Stromal cell of bone marrow (primary cell): ENCODE results near the gene EDRF1.
A peak's percentile ranks its signal among the peaks of the same experiment; 100 is the strongest.
"Not testable (repeated sequence)": the region's sequence is repeated elsewhere in the genome, so short reads cannot be mapped to it uniquely, and the experiment has no call there.

ENCODE experiments used
- DNase-seq: peaks from one replicate; pipeline ENCODE4 v3.0.0-alpha.2; 2012; ENCODE audit warnings: low read depth

The EDRF1 gene, protein sequence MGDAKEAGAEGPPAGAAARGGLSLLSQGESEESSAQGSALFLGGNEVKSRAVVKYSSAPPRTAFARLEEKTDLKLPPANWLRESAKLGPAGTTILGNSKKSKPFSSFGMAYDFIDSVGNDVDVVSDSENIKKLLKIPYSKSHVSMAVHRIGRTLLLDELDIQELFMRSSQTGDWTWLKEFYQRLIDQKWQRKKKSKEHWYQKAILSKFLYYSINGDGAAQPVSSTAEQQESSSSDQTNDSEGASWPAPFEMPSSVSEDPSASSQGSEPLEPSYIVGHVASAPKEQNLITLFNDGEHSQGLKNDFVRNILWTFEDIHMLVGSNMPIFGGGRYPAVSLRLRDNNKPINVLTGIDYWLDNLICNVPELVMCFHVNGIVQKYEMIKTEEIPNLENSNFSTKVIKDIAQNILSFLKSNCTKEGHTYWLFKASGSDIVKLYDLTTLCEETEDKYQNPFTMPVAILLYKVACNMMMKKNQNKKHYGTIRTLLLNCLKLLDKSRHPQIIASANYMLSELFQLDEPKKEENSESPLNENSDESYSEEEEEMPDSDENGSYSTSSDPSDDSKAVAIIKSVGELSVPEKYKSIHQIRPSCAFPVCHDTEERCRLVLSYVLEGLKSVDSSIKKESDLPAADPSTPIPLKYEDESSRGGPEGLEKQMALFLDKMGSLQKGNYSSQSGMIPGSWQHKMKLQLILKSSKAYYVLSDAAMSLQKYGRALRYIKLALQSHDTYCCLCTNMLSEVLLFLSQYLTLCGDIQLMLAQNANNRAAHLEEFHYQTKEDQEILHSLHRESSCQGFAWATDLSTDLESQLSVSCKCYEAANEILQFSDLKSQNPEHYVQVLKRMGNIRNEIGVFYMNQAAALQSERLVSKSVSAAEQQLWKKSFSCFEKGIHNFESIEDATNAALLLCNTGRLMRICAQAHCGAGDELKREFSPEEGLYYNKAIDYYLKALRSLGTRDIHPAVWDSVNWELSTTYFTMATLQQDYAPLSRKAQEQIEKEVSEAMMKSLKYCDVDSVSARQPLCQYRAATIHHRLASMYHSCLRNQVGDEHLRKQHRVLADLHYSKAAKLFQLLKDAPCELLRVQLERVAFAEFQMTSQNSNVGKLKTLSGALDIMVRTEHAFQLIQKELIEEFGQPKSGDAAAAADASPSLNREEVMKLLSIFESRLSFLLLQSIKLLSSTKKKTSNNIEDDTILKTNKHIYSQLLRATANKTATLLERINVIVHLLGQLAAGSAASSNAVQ

DNA sequence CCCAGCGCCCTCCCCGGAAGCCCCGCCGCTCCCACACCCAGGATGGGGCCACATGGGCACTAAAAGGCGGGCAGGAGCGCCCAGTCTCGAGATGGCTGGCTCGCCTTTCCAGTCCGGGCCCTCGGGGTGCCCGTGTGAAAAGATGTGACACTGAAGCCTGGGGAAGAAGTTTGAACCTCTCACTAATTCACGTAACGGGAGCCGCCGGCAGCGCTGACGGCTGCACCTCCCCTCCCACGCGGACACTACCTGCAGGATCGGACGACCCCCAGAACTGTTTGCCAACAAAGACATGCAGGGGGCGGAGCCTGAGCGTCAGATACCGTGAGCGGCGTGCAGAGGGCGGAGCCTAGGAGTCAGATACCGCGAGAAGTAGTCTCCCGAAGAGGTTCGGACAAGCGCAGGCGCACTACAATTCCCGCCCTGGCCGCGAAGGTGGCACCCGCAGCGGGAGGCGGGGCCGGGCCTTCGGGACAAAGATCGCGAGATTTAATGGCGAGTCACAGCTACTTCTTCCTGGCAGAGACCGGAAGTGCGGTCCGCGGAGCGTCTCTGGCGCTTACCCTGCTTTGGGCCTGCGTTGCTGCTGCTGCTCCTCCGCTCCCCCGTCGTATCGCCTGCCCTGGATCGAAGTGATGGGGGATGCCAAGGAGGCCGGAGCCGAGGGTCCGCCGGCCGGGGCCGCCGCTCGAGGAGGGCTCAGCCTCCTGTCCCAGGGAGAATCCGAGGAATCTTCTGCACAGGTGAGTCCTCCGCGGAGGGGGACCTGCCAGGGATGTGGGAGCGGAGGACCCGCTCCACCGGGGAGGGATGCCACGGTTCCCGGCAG, at the start of gene EDRF1:
TSS of gene EDRF1 (plus strand) at position 537 of the 829 bp plus-strand sequence. CDS start at position 636, 99 bp downstream.
- peak; percentile 97 for DNase-seq

DNA sequence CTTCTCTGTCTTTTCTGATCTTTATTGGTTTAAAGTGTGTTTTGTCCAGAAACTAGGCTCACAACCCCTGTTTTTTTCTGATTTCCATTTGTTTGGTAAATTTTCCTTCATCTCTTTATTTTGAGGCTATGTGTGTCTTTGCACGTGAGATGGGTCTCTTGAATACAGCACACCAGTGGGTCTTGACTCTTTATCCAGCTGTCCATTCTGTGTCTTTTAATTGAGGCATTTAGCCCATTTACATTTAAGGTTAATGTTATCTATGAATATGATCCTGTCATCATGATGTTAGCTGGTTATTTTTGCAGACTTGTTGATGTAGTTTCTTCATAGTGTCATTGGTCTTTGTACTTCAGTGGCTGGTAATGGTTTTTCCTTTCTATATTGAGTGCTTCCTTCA, 46.6 kb upstream of the EDRF1 start:
- DNase-seq, result no peak

- DNase-seq, result no peak
These were observed 40.1 kb upstream of the EDRF1 start for GRCh38 chr10:125679436-125679835.

DNA sequence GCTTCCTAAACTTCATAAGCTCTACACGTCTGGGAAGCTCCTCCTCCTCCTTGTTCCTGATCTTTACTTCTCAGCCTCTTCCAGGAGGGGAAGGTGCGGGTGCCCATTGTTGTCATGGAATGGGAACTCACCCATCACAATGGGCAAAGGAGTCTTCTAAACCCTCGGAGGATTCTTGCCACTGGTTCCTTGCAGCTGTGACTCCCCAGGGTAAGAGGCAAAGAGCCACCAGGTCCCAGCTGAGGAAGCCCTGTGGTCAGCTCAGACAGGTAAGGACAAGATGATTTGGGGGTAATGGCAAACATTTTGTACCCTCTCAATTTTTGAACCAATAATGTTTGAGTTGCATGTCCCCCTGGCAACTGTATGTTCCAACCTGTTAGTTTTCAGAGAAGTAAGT, 36.4 kb upstream of the EDRF1 start, which contains the start of gene TEX36:
TSS of gene TEX36 (minus strand) at position 101 of the 400 bp plus-strand sequence. CDS start 174 bp downstream, outside the sequence.
- DNase-seq, result no peak

DNA sequence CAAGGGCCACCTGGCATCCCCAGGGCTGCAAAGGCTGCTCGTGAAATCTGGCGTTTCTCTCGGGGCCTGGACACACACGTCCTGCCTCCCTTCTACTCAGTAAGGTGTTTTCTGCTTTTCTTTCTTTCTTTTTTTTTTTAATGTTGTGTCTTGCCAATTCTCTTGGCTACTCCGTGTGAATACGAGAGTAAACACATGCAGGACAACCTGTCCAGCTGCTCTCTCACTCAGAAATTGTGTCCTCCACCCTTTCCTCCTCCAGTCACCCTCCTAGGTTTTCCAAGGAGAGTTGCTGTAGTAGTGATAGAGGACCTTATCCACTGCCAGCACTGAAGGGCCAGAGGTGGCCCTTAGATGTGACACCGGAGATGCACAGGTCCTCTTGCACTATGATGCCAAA, 35.7 kb upstream of the EDRF1 start:
- DNase-seq, result no peak

DNA sequence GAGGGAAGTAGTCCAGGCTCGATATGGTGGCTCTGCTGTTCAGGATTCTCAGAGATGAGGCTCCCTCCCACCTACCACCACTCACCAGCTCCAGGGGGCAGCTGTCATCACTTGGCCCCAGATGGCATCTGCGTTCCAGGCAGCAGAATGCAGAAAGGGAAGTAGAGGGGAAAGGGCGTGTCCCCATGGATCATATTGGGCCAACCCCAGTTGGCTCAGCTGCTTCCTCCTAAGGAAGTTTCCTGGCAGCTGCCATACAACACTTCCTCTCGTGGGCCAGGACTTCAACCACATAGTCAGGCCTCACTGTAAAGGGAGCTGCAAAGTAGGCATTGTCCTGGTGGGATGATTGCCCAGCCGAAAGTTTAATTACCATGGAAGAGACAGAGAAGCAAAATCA, 34.9 kb upstream of the EDRF1 start:
- no peak for DNase-seq

DNA sequence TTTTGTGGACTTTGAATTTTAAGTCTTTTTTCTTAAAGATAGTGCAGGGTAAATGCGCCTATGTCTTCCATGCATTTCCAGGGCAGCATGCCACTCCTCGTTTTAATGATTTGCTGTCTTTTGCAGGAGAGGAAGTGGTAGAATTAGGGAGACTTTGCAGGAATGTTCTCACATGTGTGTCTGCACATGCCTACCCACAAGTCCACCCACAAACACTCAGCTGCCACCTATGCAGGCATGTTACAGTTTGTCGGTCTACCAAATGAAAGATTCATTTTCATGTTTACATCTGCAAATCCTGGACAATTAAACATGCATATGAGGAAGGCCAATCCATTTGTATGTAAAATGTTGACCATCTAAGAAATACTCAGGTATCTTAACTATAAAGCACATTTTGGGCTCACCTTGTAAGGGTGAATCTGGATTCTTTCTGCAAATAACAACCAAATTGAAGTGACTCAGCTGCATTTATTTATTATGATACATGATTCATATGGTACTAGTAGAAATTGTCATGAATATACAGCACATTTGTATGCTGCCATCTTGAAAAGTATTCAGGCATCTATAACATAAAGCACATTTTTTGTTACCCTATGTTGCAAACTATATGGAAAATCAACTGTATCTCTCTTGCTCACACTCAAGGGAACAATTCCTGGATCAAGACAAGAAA, 31.9 kb upstream of the EDRF1 start:
- no peak for DNase-seq

DNA sequence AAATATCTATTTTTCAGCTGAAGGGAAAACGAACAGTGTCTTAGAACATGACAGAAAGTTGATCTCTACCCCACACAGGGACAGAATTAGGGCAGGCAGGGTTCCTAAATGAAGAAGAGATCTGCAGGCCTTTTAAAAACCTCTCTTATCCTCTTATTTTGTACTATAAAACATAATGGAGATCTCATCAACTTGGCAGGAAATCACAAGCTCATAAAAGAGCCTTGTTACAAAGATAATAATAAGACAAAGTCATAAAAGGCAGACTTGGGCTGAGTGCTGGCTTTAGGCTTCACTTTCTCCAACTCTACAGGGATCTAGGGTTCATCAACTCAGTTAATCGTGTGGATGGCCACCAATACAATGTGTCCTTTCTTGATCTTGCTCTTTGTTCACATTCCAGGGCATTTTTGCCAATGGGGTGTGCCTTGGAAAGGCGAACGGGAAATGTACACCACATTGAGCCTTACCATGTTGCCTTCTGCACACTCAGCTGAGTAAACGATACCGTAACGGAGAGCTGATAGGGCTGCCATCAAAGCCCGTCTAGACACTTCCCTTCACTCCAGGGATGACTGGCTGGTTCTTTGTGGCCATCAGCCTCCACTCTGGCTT, 29.4 kb upstream of the EDRF1 start:
- DNase-seq, result no peak

- DNase-seq, result no peak
These were observed 28.1 kb upstream of the EDRF1 start for GRCh38 chr10:125691160-125691981.

GRCh38 chr10:125692196-125692595, 27.3 kb upstream of the EDRF1 start:
- no peak for DNase-seq

- DNase-seq, result no peak
These were observed 26.6 kb upstream of the EDRF1 start for GRCh38 chr10:125692601-125693523.

- DNase-seq, result no peak
These were observed 26.0 kb upstream of the EDRF1 start for GRCh38 chr10:125693524-125693847.

DNA sequence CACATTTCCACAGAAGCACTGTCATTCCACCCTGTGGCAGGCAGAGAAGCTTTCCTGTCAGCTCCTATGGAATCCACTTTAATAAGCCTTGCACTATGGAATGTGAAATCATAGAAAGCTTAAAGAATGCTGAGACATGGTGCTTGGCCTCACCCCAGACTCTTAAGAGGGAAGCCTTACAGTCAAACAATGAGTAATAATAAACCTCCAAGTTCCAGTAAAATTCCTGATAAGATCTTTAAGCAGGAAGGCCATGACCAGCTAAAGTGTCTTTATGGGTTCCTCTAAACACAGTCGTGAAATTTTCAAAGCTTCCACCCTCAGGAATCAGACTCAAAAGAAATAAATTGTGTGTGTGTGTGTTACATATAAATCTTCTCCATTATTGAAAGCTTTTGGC, 24.6 kb upstream of the EDRF1 start:
- peak; percentile 77 for DNase-seq

DNA sequence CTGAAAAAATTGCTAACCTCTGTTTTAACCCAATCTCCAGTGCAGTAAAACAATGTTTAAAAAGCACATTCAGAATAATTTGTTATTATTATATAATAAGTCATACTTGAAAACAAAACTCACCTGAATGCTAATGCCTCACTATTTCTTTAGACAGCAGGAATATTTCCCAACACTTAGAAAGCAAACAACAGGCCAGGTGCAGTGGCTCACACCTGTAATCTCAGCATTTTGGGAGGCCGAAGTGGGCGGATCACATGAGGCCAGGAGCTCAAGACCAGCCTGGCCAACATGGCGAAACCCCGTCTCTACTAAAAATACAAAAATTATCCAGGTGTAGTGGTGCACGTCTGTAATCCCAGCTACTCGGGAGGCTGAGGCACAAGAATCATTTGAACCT, 22.6 kb upstream of the EDRF1 start:
- DNase-seq, result not testable (repeated sequence)

GRCh38 chr10:125698481-125698998, 21.0 kb upstream of the EDRF1 start:
- DNase-seq, result no peak

GRCh38 chr10:125699562-125700143, 19.9 kb upstream of the EDRF1 start:
- DNase-seq, result no peak

DNA sequence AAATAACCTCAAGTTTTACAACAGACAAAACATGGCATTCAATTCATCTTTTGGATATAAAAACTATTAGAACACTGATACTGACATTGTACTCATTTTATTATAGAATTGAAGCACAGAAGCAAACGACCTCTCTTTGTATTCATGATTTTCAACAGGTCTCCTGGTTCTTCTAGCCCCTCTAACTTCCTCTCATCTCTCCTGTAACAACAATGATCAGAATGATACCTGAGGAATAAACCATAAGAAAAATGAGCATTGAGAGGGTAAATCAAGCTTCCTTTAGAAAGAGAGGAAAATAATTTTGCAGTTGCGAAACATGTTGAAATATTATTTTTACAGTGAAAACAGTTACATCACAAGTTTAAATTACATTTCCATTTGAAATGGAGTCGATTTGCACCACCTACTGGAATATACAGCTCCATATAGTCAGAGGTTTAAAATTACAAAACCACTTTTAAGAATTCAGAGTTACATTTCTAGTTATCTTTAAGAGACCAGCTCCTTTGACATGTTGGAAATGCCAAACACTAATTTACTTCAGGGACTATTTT, 19.1 kb upstream of the EDRF1 start:
- DNase-seq, result no peak
